Osteoblast (primary cell): ENCODE results near the gene NDUFAF2. TPM values are rescaled to one million over a fixed set of nuclear protein-coding genes. Genes with fewer than 3 reads are reported as not detected.

Experiments
- DNase-seq: peaks from one replicate; pipeline ENCODE4 v3.0.0; 2011; ENCODE audit warnings: low spot score, mixed read lengths; ENCODE audit not compliant: insufficient read length; ENCODE audit errors: missing footprints
- H2AFZ ChIP-seq: 2 replicates; pipeline ENCODE4 v1.6.0; 2011; ENCODE audit warnings: mild to moderate bottlenecking, low read length
- H3K27ac ChIP-seq: 2 replicates; pipeline ENCODE4 v1.5.1; 2011; ENCODE audit warnings: mild to moderate bottlenecking, low read depth, low read length, moderate library complexity
- H3K27me3 ChIP-seq: 2 replicates; pipeline ENCODE4 v1.6.0; 2012; ENCODE audit warnings: mild to moderate bottlenecking, control low read depth, inconsistent platforms, low read length, moderate library complexity; ENCODE audit not compliant: insufficient read depth
- H3K36me3 ChIP-seq: 2 replicates; pipeline ENCODE4 v1.5.1; 2011; ENCODE audit warnings: mild to moderate bottlenecking, low read length, control low read depth, moderate library complexity; ENCODE audit not compliant: insufficient read depth
- H3K4me1 ChIP-seq: 2 replicates; pipeline ENCODE4 v1.5.1; 2011; ENCODE audit warnings: mild to moderate bottlenecking, low read length, control low read depth, moderate library complexity; ENCODE audit not compliant: insufficient read depth
- H3K4me2 ChIP-seq: 2 replicates; pipeline ENCODE4 v1.6.0; 2011; ENCODE audit warnings: mild to moderate bottlenecking, low read length; ENCODE audit not compliant: insufficient read depth
- H3K4me3 ChIP-seq: fragments of 200-600 bp; sonication (generic); 3 replicates; pipeline ENCODE4 v1.5.1; 2012; ENCODE audit warnings: mild to moderate bottlenecking, low read length, inconsistent platforms; ENCODE audit not compliant: insufficient read depth
- H3K79me2 ChIP-seq: 2 replicates; pipeline ENCODE4 v1.6.0; 2012; ENCODE audit warnings: mild to moderate bottlenecking, low read length, control low read depth, inconsistent platforms; ENCODE audit not compliant: insufficient read depth
- H3K9me3 ChIP-seq: 2 replicates; pipeline ENCODE4 v1.5.1; 2011; ENCODE audit warnings: low read depth, low read length, control low read depth
- H4K20me1 ChIP-seq: 2 replicates; pipeline ENCODE4 v1.6.0; 2012; ENCODE audit warnings: mild to moderate bottlenecking, low read length, control low read depth; ENCODE audit not compliant: insufficient read depth
- CTCF ChIP-seq: IDR thresholded peaks from 2 replicates; pipeline ENCODE4 v1.5.1; 2011; ENCODE audit warnings: mild to moderate bottlenecking, low read depth, low read length, moderate library complexity; ENCODE audit errors: extremely low read depth
- total RNA-seq: library from RNA; depleted of rRNA; stranded (reverse); fragments of >200 nt; gene quantifications from 2 replicates; pipeline ENCODE4 v1.2.3, GENCODE V29; 2012

The NDUFAF2 gene
- total RNA-seq, 1 donor: 22.1 TPM

GRCh38 chr5:60989790-60990189, 44.8 kb downstream of the NDUFAF2 start:
- H3K27ac ChIP-seq: no peak overlapping the region
- no peak overlapping the region for H3K4me2 ChIP-seq
- DNase-seq: no peak
- H2AFZ ChIP-seq: no peak overlapping the region
- H3K9me3 ChIP-seq: peaks cover 3% of the 10 kb centered on the region
- no peak overlapping the region for H3K4me3 ChIP-seq
- H4K20me1 ChIP-seq: peaks cover 2% of the 10 kb centered on the region
- H3K27me3 ChIP-seq: no peaks in the 10 kb centered on the region
- no peaks in the 10 kb centered on the region for H3K4me1 ChIP-seq
- no peaks in the 10 kb centered on the region for H3K36me3 ChIP-seq
- no peak for TF ChIP-seq CTCF
- H3K79me2 ChIP-seq: peaks cover 18% of the 10 kb centered on the region

GRCh38 chr5:60992871-60993270, 47.9 kb downstream of the NDUFAF2 start:
- Histone ChIP-seq H3K4me2 (no peak overlapping the region), H3K27ac (no peak overlapping the region), H4K20me1 (peaks cover 12% of the 10 kb centered on the region), H3K36me3 (no peaks in the 10 kb centered on the region), H3K27me3 (no peaks in the 10 kb centered on the region), H3K79me2 (peaks cover 30% of the 10 kb centered on the region), H3K4me1 (no peaks in the 10 kb centered on the region), H3K9me3 (peaks cover 3% of the 10 kb centered on the region), H2AFZ (no peak overlapping the region), H3K4me3 (no peak overlapping the region)
- TF ChIP-seq CTCF: no peak
- DNase-seq: no peak

GRCh38 chr5:60993425-60993824, 48.4 kb downstream of the NDUFAF2 start:
- peaks cover 12% of the 10 kb centered on the region for H4K20me1 ChIP-seq
- H3K9me3 ChIP-seq: peaks cover 3% of the 10 kb centered on the region
- no peak for TF ChIP-seq CTCF
- H3K79me2 ChIP-seq: peaks cover 30% of the 10 kb centered on the region
- H3K36me3 ChIP-seq: no peaks in the 10 kb centered on the region
- H3K4me2 ChIP-seq: no peak overlapping the region
- no peak overlapping the region for H3K4me3 ChIP-seq
- H2AFZ ChIP-seq: no peak overlapping the region
- H3K27ac ChIP-seq: no peak overlapping the region
- H3K4me1 ChIP-seq: no peaks in the 10 kb centered on the region
- DNase-seq: no peak
- no peaks in the 10 kb centered on the region for H3K27me3 ChIP-seq

- H3K27me3 ChIP-seq: no peaks in the 10 kb centered on the region
- no peak overlapping the region for H3K4me3 ChIP-seq
- H3K27ac ChIP-seq: no peak overlapping the region
- no peak for TF ChIP-seq CTCF
- no peaks in the 10 kb centered on the region for H3K36me3 ChIP-seq
- H3K79me2 ChIP-seq: peaks cover 33% of the 10 kb centered on the region
- H3K4me2 ChIP-seq: no peak overlapping the region
- no peaks in the 10 kb centered on the region for H3K4me1 ChIP-seq
- no peak for DNase-seq
- peaks cover 12% of the 10 kb centered on the region for H4K20me1 ChIP-seq
- peaks cover 3% of the 10 kb centered on the region for H3K9me3 ChIP-seq
- no peak overlapping the region for H2AFZ ChIP-seq
Measured at GRCh38 chr5:60993875-60994571, 49.0 kb downstream of the NDUFAF2 start.
